ENCODE results near the gene CTNND2. TPM values are rescaled to one million over a fixed set of nuclear protein-coding genes. Genes with fewer than 3 reads are reported as not detected.

Gene CTNND2
- polyA plus RNA-seq, 1 donor from 2014 or later: 67.0 TPM

- Histone ChIP-seq H3F3A (ENCODE audit: insufficient read depth, low read length, poor library complexity, severe bottlenecking) (no peaks in the 10 kb centered on the region), H3K36me3 (ENCODE audit: insufficient read depth, low read length) (no peaks in the 10 kb centered on the region), H3K79me2 (replicated peaks; ENCODE audit: insufficient read depth, low read length) (no peaks in the 10 kb centered on the region), H3K4me3 (ENCODE audit: low read length) (no peak overlapping the region), H3K4me2 (ENCODE audit: low read length) (no peak overlapping the region), H3K9me3 (ENCODE audit: low read length) (no peaks in the 10 kb centered on the region), H3K9me2 (ENCODE audit: insufficient read depth, low read length) (no peaks in the 10 kb centered on the region), H4K20me1 (ENCODE audit: insufficient read depth) (no peaks in the 10 kb centered on the region), H3K27ac (ENCODE audit: low read length) (no peak overlapping the region), H3K9ac (ENCODE audit: low read length) (no peak overlapping the region), H2AFZ (ENCODE audit: low read depth, low read length) (no peak overlapping the region), H3K27me3 (ENCODE audit: insufficient read depth, low read depth, low read length) (no peaks in the 10 kb centered on the region)
- TF ChIP-seq REST (IDR thresholded peaks at IDR 0.05; ENCODE audit: borderline replicate concordance) (no peak), CTCF (IDR thresholded peaks at IDR 0.05; ENCODE audit: poor library complexity, severe bottlenecking) (no peak), EP300 (conservative IDR thresholded peaks at IDR 0.05; ENCODE audit: poor library complexity, severe bottlenecking) (no peak), SMC3 (conservative IDR thresholded peaks at IDR 0.05; ENCODE audit: poor library complexity) (no peak), RAD21 (conservative IDR thresholded peaks at IDR 0.05) (no peak)
These were observed 920.1 kb downstream of the CTNND2 start for GRCh38 chr5:10984021-10984715.

DNA sequence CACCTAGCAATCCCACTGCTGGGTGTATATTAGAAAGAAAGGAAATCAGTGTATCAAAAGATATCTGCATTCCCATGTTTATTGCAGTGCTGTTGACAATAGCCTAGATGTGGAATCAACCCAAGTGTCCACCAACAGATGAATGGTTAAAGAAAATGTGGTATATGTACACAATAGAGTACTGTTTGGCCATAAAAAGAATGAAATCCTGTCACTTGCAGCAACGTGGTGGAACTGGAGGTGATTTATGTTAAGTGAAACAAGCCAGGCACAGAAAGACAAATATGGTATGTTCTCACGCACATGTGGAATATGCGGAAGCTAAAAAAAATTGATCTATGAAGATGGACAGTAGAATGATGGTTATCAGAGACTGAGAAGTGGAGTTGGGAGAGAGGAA lies 921.6 kb downstream of the CTNND2 start:
- no peak overlapping the region for H3K9ac ChIP-seq (ENCODE audit: low read length)
- no peaks in the 10 kb centered on the region for H3K9me2 ChIP-seq (ENCODE audit: insufficient read depth, low read length)
- H2AFZ ChIP-seq (ENCODE audit: low read depth, low read length): no peak overlapping the region
- H3K36me3 ChIP-seq (ENCODE audit: insufficient read depth, low read length): no peaks in the 10 kb centered on the region
- no peak overlapping the region for H3K4me2 ChIP-seq (ENCODE audit: low read length)
- TF ChIP-seq REST (IDR thresholded peaks at IDR 0.05; ENCODE audit: borderline replicate concordance) (no peak), EP300 (conservative IDR thresholded peaks at IDR 0.05; ENCODE audit: poor library complexity, severe bottlenecking) (no peak), RAD21 (conservative IDR thresholded peaks at IDR 0.05) (no peak), TAF1 (IDR thresholded peaks at IDR 0.05; ENCODE audit: low read depth) (no peak), POLR2AphosphoS5 (IDR thresholded peaks at IDR 0.05) (no peak), EZH2 (IDR thresholded peaks at IDR 0.05; ENCODE audit: borderline replicate concordance, insufficient read depth, low read length, poor library complexity, severe bottlenecking) (no peak), MXI1 (conservative IDR thresholded peaks at IDR 0.05; ENCODE audit: poor library complexity, severe bottlenecking) (no peak), CTCF (IDR thresholded peaks at IDR 0.05; ENCODE audit: poor library complexity, severe bottlenecking) (no peak), SMC3 (conservative IDR thresholded peaks at IDR 0.05; ENCODE audit: poor library complexity) (no peak)
- no peak overlapping the region for H3K27ac ChIP-seq (ENCODE audit: low read length)
- H4K20me1 ChIP-seq (ENCODE audit: insufficient read depth): no peaks in the 10 kb centered on the region
- no peaks in the 10 kb centered on the region for H3K9me3 ChIP-seq (ENCODE audit: low read length)
- no peaks in the 10 kb centered on the region for H3F3A ChIP-seq (ENCODE audit: insufficient read depth, low read length, poor library complexity, severe bottlenecking)
- no peaks in the 10 kb centered on the region for H3K79me2 ChIP-seq (replicated peaks; ENCODE audit: insufficient read depth, low read length)
- H3K27me3 ChIP-seq (ENCODE audit: insufficient read depth, low read depth, low read length): no peaks in the 10 kb centered on the region
- no peak overlapping the region for H3K4me3 ChIP-seq (ENCODE audit: low read length)
